Hypothalamus (tissue), 51 donors: ENCODE results near the gene CAPN8.

ENCODE experiments used
- DNase-seq, 51 donors: peaks; one replicate each; lab custom pipeline; 2025; lab: John Stamatoyannopoulos, UW

CAPN8 gene

DNA sequence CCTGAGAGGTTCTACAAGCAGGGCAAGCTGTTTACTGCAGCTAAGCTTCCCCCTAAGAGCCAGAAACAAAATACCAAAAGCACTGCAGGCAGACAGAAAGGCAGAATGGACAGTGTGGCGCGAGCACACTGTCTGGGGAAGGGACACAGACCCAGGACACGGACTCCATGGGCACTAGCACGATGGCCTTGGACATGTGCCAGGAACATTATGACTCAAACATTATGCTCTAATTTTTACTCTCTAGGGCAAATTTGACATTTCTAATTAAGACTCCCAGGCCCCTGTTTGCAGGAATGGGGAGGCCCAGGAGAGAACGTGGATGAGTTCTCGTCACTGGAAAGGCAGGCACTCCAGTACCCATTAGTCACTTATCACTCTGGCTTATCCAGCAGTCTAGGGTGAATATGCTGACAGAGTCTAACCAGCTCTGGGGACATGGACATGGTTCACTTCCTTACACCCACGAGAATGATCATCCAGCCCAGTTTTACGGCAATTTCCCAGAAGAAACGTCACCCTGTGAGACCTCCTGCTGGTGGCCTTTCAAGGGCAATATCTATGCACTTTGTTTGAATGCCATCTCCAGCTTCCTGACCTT lies 45.1 kb downstream of the CAPN8 start:
- DNase-seq: no peak

DNA sequence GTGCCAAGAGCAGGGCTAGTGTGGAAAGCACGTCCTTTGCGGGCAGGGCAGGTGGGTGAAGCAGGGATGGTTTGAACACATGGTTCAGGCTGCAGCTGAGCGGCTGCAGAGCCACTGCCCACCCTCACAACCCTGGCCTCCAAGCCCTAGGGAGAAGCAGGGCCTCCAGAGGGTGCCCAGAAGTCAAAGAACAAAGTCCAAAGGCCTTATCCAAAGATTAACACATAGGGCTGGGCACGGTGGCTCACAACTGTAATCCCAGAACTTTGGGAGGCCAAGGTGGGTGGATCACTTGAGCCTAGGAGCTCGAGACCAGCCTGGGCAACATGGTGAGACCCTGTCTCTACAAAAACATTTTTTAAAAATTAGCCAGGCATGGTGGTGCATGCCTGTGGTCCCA lies 46.8 kb downstream of the CAPN8 start:
- DNase-seq: no peak

DNA sequence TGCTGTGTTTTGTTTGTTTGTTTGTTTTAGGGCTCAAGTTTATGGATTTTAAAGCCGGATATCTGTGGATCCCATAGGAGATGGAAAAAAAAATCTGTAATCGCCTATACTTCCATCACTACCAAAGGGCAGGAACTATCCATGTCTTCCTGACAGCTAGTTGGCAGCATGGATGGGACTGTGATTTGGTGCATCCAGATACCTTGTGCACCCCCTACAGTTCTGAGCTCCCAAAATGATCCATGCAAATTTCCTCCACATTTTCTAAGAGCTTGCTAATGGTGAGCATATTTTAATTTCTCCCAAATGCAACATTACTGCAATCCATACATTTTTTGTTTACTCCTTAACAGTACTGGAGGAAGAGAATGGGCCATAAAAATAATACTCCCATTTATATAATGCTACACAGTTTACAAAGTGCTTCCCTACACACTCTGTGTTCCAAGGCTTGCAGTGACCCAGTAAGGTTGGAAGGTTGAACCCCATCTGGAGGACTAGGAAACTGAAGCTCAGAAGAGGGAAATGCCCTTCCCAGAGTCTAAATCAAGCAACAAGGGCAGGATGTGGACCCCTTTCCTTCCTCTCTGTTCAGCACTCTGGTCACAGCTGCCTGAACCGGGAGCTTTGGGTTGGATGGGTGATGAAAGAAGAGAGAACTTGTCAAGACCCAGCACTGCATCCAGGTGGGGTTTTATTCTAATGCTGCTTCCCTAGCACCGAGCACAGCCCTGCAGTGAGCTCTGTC lies 48.0 kb downstream of the CAPN8 start:
- peak in 1 of 51 donors; percentile 9 for DNase-seq

DNA sequence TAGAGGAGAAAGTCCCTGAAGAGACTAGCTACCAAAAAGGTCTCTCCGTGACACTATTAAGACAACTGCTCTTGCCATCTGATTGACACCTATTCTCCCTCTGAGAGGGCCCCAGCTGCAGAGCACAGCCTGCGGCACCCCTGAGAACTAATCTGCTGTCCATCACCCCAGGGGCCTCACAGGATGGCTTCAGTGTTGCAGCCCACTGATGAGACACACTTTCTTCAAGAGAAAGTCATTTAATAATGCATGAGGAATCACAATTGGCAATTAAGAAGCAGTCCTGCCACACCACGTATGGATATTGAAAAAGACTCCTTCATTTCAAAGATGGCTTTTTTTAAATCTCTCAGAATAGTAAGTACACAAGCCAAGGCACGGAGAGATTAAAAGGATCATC lies 48.9 kb downstream of the CAPN8 start:
- DNase-seq: no peak

DNA sequence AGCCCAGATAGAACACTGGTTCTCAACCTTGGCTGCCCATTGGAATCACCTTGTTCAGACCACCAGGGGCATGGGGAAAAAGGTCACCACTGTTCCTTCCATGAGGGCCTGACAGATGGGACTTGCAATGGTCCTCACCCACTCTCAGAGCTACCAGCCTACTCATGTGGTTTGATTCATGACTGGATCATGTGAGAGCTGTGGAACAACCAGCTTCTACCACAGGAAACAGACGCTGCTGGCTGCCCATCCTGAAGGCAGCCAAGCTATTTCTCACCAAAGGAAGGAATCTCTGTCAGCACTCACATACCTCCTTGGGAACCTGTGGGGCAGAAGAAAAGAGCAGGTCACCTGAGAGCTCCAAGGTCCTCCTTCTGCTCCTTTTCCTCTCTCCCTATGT lies 53.6 kb downstream of the CAPN8 start:
- DNase-seq: peak in 1 of 51 donors; percentile 18

DNA sequence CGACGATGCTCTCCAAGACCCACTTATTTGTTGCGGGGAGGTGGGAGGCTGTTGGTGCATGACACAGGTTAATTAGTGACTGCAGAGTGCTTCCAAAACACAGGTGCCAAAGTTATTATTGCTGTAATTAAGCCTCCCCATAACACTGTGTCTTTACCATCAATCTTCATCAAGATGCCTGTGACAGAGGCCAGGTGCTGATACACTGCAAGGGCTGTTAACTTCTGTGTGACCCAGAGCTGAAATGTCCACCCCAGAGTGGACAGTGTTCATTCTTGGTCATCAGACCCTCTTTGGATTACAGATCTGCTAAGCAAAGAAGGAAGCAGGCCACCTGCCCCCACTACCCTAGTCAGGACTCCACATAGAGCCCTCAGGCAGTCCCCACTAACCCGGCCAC lies 55.5 kb downstream of the CAPN8 start:
- no peak for DNase-seq

DNA sequence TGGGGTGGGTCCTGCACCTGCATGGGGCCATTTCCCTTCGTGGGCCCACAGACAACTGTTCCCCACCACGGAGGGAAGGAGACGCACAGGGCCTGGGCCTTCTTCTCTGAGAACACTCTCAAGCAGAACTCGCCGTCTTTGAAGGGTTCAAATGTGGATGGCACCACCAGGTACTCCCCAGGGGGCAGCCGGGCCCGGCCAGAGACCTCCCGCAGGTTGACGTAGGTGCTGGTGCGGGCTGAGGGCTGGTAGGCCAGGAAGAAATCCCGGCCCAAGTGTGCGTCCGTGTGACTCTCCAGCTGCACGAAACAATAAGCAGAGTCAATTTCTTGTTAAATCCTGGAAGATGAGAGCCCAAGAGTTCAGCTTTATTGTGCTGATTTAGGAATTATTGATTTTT lies 56.4 kb downstream of the CAPN8 start:
- no peak for DNase-seq

DNA sequence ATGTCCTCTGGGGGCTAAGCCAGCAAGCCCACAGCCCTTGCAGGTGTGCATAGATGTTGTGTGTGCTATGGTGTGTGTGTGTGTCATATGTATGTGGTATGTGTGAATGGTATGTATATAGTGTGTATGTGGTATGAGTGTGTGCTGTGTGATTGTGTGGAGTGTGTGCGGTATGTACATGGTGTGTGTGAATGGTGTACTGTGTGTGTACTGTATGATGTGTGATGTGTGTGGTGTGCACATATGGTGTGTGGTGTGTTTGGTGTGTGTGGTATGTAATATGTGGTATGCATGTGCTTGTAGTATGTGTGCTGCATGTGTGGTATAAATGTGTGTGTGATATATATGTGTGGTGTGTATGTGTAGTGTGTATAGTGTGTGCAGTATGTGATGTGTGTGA lies 107.0 kb downstream of the CAPN8 start:
- DNase-seq: no peak

DNA sequence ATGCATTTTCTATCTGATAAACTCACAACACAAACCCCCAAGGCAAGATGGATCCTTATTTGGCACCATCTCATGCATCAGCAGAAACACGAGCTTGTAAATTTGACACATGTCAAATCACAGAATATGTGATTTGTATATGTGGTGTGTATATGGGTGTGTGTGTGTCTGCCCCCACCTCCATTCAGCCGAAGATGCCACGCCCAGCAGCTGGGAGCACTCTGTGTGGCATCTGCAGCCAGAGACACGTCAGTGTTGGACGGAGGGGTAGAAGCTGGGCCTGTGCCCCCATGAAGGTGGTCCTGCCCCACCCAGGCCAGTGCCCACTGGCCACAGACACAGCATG lies 108.4 kb downstream of the CAPN8 start:
- no peak for DNase-seq

DNA sequence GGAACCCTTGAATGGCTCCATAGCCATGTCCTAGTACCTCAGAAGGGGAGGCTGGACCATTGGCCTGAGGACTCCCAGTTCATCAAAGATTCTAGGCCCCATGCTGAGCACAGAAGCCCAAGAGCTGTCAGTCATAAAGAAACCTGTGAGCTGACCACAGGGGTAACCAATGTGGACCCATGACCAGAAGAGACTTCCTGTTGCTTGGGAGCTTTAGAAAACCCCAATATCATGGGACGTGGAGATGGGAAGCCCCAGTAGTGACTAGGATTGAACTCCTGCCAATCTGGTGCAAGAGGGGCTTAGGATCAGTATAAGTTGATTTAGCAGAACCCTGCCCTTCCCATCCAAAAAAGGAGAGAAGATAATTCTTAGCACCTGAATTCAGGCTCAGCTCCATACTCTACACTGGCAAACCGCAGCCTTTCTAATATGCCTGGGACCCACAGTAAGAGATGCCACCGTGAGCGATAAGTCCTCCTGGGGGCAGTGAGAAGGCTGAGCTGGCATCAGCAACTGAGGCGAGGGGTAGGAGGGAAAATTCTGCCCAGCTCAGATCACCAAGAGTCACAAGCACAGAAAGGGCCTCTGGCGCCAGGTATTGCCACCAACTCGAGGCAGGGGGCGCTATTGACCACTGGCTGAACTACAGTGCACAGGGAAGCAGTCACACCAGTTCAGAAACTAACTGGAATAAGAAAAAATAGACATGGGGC lies 108.9 kb downstream of the CAPN8 start:
- no peak for DNase-seq

DNA sequence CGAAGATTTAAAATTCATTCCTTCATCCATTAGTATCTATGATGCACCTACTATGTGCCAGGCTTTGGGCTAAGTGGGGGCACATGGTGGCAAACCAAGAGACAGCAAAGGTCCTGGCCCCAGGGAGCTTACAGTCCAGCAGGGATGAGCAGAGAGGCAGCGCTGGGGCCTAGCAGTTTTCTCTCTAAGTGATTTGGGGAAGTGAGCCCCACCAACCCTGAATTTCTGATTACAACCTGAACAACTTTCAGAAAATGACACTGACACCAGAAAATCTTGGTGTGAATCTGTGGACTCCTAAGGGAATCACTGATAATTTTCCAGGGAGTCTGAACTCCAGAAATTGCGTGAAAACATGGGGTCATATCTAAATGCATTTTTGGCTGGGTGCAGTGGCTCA lies 111.5 kb downstream of the CAPN8 start:
- DNase-seq: no peak

DNA sequence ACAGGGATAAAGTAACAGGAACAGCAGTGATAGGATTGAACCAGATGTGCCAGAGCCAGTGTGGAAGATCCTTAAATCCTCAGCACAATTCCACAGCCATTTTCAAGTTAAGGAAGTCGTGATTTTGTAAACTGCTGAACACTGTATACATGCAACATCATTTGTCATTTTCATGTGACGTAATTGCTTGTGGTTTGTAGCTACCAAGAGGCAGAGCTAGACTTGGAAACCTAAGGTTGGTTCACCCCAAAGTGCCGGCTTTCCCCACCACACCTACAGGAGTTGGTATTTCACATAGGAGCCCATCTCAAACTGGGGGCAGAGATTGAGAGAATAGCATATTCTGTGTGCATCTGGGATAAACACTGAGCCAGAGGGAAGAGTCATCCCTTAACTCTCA lies 113.9 kb downstream of the CAPN8 start:
- DNase-seq: no peak

DNA sequence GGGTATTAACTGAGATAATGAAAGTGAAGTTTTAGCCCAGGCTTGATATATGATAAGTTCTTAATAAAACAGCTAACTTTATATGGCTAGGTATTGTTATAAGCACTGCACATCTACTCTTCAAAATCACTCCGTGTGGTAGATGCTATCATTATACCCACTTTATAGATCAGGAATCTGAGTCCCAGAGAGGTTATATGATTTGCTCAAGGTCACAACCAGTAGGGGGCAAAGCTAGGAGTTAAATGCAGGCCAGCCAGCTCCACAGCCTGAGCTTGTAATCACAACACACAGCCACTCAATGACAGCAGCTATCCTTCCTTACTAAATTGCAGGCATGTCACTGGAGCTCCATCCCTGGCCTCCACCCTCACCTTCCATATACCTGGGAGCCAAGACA lies 115.8 kb downstream of the CAPN8 start:
- DNase-seq: no peak

DNA sequence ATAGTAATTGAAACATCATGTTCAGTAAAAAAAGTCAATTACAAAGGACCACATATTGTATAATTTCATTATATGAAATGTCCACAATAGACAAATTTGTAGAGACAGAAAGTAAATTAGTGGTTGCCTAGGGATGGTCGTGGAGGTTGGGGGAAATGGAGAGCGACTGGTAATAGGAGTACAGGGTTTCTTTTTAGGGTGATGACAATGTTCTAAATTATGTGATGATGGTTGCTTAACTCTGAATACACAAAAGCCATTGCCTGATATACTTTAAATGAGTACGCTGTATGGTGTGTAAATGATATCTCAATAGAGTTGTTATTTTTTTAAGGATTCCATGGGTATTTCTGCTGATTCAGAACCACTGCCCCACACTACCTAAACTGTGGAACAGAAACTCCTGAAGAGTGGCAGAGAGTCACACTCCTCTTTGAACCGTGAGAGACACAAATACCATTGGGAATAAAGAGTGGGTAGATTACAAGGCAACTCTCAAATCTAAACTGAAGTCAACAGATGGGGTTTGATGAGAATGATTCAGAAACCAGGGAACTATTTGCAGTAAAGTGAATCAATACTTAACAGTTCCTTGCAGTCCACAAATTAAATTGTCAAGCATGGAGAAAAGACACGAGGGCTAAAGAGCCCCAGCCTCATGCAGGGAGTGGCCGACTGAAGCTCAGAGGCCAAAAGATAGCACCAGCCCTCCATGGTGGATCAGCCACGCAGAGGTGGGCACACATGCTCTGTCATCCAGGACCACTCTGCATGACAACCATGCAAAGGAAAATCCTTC lies 118.0 kb downstream of the CAPN8 start:
- DNase-seq: no peak

DNA sequence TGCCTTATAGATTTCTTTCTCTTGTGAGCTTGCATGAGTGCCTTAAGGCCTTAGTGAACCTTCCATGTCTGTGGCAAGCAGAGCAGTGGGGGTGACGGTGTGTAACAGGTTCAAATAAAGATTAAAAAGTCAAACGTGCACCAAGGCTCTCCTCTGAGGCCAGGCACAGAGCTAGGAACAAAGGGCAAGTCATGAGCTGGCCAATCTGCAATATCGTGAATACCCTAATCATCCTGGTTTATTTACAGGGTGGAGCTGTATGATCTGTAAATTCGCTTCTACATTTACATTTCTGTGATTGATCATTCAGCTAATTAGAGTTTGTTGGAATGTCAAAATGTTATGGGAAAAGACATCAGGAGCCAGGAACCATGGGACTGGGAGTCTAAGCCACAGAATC lies 120.2 kb downstream of the CAPN8 start:
- no peak for DNase-seq

DNA sequence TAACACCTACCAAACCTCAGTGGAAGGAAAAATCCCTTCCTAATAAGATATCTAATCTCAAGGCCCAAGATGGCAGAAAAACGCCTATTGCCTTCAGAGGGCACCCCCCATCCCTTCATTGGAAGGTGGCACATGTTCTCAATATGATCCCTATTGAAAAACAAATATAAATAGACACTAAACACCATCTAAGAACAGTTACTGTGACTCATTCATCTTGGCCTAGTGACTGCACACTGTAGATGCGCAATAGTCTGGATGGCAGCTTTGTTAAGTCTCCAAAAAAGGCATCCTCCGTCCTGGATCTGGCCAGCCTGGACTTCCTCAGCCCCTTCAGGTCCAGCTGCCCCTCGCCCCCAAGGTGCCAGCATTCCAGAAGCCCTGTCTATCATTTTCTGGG lies 121.9 kb downstream of the CAPN8 start:
- DNase-seq: no peak

DNA sequence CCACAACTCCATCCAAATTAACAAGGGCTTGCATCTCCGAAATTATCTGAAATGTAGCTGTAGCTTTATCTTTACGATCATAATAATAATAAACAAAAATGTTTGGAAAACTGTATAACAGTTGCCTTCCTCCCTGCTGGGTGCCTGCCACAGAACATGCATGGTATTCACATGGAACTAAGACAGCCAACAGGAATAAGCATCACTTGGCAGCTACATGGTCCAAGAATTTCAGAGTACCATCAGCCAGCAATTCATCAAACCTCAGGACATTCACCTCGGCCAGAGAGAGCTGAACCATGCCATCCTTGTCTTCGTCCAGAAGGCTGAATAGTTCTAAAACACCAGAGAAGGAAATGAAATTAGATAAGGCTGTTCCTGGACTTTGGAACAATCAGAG lies 122.7 kb downstream of the CAPN8 start:
- no peak for DNase-seq

DNA sequence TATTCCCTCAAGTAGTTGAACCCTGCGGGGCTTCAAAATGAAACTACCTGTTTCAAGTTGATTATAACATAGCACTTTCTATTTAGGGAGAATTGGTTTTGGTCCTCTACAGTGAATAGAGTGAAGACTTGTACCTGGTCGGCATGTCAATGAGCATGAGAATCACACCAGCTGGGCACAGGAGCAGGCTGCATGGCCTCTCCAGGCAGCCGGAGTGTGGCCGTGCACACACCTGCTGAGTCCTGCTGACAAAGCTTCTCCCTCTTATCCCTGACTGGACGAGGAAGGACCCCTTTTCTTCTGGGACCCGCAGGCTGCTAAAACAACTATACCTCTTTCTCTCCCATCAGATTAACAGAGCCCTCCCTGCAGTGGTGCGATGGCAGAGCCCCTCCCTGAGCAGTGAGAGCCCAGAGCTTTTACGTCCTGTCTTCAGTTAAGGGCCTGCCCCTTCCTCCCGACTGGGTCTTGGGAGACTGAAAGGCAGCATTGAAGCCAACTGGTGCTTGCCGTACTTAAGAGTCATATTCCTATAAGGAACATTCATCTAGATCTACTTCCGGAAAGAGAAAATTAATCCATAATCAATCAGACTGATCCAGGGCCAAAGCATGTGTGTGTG lies 124.9 kb downstream of the CAPN8 start:
- DNase-seq: no peak

DNA sequence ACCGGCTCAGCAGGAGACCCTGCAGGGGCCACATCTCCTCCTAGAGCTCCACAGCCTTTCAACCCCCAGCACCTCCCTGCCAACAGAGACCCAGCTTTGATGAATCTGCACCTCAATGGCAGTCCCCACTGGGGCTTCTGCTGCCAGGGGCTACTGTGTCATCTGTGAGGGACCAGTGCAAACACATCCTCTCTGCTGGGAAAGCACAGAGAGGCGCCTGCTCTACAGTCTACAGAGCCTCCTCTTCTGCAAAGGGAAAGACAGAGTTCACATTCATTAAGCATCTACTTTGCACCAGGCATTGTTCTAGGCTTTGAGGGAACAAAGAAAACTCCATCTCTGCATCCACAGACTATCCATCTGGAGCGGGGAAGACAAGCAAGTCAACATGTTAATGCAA lies 125.8 kb downstream of the CAPN8 start:
- DNase-seq: no peak

DNA sequence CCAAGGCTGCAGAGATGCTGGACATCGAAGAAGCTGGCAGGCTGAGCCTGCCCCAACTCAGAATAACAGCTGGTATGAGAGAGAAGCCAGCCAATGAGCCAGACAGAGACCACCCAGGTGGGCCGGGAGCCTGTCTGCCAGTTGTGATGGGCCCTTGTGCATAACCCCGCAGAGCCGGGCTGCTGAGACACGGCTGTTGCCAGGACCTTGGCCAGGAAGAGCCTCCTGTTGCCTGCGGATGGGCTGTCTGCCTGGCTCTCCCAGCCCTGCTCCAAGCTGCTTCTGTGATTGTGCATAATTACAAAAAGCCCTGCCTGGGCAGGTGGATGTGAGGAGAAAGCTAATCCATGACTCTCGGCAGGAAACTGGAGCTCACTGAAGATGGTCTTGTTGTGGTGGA lies 126.5 kb downstream of the CAPN8 start:
- peak in 16 of 51 donors; percentile 4 to 51 (median 19) for DNase-seq

DNA sequence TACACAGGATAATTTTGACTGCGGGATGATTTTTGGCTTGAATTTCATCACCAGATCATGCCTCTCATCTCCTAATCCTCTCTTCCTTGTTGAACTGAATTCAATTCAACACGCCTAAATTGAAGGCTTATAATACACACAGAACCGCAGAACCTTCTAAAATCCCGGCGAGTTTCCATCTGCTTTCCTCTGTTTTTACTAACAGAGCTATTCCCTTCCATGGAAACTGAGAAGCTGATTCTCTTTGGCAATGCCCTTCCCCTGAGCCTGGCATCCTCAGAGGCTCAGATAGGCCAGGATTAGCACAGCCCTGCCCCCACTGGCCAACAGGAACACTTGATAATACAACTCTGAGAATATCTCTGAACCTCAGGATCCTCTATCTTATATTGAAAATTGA lies 130.2 kb downstream of the CAPN8 start:
- DNase-seq: no peak
